ENCODE measurements around the gene NR3C1.
"Not testable (repeated sequence)": the region's sequence is repeated elsewhere in the genome, so short reads cannot be mapped to it uniquely, and the experiment has no call there.

NR3C1 gene

GRCh38 chr5:143337946-143338345, 65.5 kb downstream of the NR3C1 start:
- no peak for DNase-seq (ENCODE audit: low read depth, low spot score)

- no peak for DNase-seq (ENCODE audit: low read depth, low spot score)
These were observed 67.0 kb downstream of the NR3C1 start for GRCh38 chr5:143336485-143336884.

GRCh38 chr5:143334903-143335302, 68.6 kb downstream of the NR3C1 start:
- DNase-seq (ENCODE audit: low read depth, low spot score): no peak

GRCh38 chr5:143334380-143334779, 69.1 kb downstream of the NR3C1 start:
- not testable (repeated sequence) for DNase-seq (ENCODE audit: low read depth, low spot score)

- no peak for DNase-seq (ENCODE audit: low read depth, low spot score)
These were observed 71.5 kb downstream of the NR3C1 start for GRCh38 chr5:143331956-143332355.

GRCh38 chr5:143329843-143330242, 73.6 kb downstream of the NR3C1 start:
- no peak for DNase-seq (ENCODE audit: low read depth, low spot score)

- no peak for DNase-seq (ENCODE audit: low read depth, low spot score)
These were observed 74.8 kb downstream of the NR3C1 start for GRCh38 chr5:143328589-143329220.

GRCh38 chr5:143325086-143325485, 78.4 kb downstream of the NR3C1 start:
- not testable (repeated sequence) for DNase-seq (ENCODE audit: low read depth, low spot score)

- DNase-seq (ENCODE audit: low read depth, low spot score): not testable (repeated sequence)
These were observed 80.4 kb downstream of the NR3C1 start for GRCh38 chr5:143322931-143323630.

GRCh38 chr5:143322176-143322575, 81.3 kb downstream of the NR3C1 start:
- no peak for DNase-seq (ENCODE audit: low read depth, low spot score)

- no peak for DNase-seq (ENCODE audit: low read depth, low spot score)
These were observed 83.9 kb downstream of the NR3C1 start for GRCh38 chr5:143319437-143320227.

GRCh38 chr5:143318833-143319232, 84.7 kb downstream of the NR3C1 start:
- no peak for DNase-seq (ENCODE audit: low read depth, low spot score)

GRCh38 chr5:143318270-143318669, 85.2 kb downstream of the NR3C1 start:
- no peak for DNase-seq (ENCODE audit: low read depth, low spot score)

GRCh38 chr5:143316844-143317631, 86.4 kb downstream of the NR3C1 start:
- no peak for DNase-seq (ENCODE audit: low read depth, low spot score)

- no peak for DNase-seq (ENCODE audit: low read depth, low spot score)
These were observed 87.1 kb downstream of the NR3C1 start for GRCh38 chr5:143316337-143316736.

GRCh38 chr5:143315929-143316328, 87.6 kb downstream of the NR3C1 start:
- DNase-seq (ENCODE audit: low read depth, low spot score): no peak

- no peak for DNase-seq (ENCODE audit: low read depth, low spot score)
These were observed 88.3 kb downstream of the NR3C1 start for GRCh38 chr5:143315214-143315613.

- DNase-seq (ENCODE audit: low read depth, low spot score): no peak
These were observed 88.8 kb downstream of the NR3C1 start for GRCh38 chr5:143314659-143315058.

GRCh38 chr5:143314099-143314498, 89.4 kb downstream of the NR3C1 start:
- DNase-seq (ENCODE audit: low read depth, low spot score): no peak

- no peak for DNase-seq (ENCODE audit: low read depth, low spot score)
These were observed 90.1 kb downstream of the NR3C1 start for GRCh38 chr5:143313298-143313852.

- DNase-seq (ENCODE audit: low read depth, low spot score): no peak
These were observed 90.7 kb downstream of the NR3C1 start for GRCh38 chr5:143312822-143313221.
